Measurements from ENCODE around the gene TSKS. TPM values are rescaled to one million over a fixed set of nuclear protein-coding genes. Genes with fewer than 3 reads are reported as not detected.

The TSKS gene
- total and polyA plus RNA-seq, 2 of the 13 experiments (the other 11 are each of a cell fraction or from before 2014, with no cell fraction given), result 0.03 TPM; not detected in 1

DNA sequence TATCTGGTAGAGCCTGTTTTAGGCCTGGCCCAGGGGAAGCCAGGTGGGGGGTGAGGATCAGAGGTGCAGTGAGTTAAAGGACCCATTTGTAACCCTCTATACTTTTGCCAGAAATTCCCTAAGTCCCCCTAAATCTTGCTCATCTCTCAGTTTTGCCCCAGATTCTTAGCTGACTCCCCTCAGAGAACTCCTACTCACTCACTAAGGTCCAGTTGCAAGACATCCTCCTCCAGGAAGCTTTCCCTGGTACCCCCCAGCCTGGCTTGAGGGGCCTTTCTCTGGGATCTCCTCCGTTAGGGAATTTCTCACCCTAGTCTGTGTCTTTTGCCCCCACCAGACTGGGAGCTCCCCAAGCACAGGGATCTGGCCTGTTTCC is 1.9 kb downstream of the TSKS start:
- BruUV-seq (replicated peaks), result no TSS peak
- Histone ChIP-seq H3K36me3 (replicated peaks in 1 of 2; ENCODE audit: control insufficient read depth in 1 of 2, insufficient read depth in 2 of 2, low read length in 2 of 2) (no peaks in the 10 kb centered on the region), H3K79me2 (ENCODE audit: insufficient read depth, low read length) (no peaks in the 10 kb centered on the region), H3K27ac (ENCODE audit: extremely low read length, insufficient read depth, low read length) (no peak overlapping the region), H4K20me1 (ENCODE audit: insufficient read depth, low read length) (no peaks in the 10 kb centered on the region), H3K4me3 (replicated peaks in 1 of 3; ENCODE audit: insufficient read depth in 1 of 3, low read depth in 2 of 3, low read length in 3 of 3) (no peak overlapping the region), H3K4me1 (ENCODE audit: insufficient read depth, low read length) (peaks cover 33% of the 10 kb centered on the region), H3K9ac (ENCODE audit: insufficient read depth, low read depth, low read length) (no peak overlapping the region), H3K4me2 (ENCODE audit: low read depth, low read length) (peak overlapping the region; percentile 23; the same call in 1 of the 2 replicates), H3K9me3 (ENCODE audit: low read length) (0 out of 2 replicates have a peak, but pooled peaks cover under 1% of the 10 kb centered on the region), H3K27me3 (ENCODE audit: control insufficient read depth in 1 of 2, insufficient read depth in 2 of 2, low read length in 2 of 2) (peaks cover 0 to 7% of the 10 kb centered on the region in 2 experiments; a peak in 1 of 5 replicates), H2AFZ (ENCODE audit: low read length) (no peak overlapping the region)
- DNase-seq (ENCODE audit: low spot score), result no peak
- TF ChIP-seq SP5 (CRISPR knock-in tag; IDR thresholded peaks at IDR 0.05; ENCODE audit: borderline replicate concordance, low read depth) (no peak), SMYD3 (CRISPR knock-in tag; IDR thresholded peaks at IDR 0.05) (no peak), ZNF616 (CRISPR knock-in tag; IDR thresholded peaks at IDR 0.05; ENCODE audit: low read depth) (no peak), GPBP1L1 (CRISPR knock-in tag; IDR thresholded peaks at IDR 0.05) (no peak), HINFP (CRISPR knock-in tag; IDR thresholded peaks at IDR 0.05; ENCODE audit: low read depth) (no peak), HNRNPUL1 (IDR thresholded peaks at IDR 0.05; ENCODE audit: low read depth, low read length) (no peak), ZSCAN5A (CRISPR knock-in tag; IDR thresholded peaks at IDR 0.05; ENCODE audit: borderline replicate concordance) (no peak), ZBTB33 (CRISPR knock-in tag; IDR thresholded peaks at IDR 0.05) (no peak)
- TF ChIP-seq, protein P1, sequence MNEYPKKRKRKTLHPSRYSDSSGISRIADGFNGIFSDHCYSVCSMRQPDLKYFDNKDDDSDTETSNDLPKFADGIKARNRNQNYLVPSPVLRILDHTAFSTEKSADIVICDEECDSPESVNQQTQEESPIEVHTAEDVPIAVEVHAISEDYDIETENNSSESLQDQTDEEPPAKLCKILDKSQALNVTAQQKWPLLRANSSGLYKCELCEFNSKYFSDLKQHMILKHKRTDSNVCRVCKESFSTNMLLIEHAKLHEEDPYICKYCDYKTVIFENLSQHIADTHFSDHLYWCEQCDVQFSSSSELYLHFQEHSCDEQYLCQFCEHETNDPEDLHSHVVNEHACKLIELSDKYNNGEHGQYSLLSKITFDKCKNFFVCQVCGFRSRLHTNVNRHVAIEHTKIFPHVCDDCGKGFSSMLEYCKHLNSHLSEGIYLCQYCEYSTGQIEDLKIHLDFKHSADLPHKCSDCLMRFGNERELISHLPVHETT (CRISPR knock-in tag; conservative IDR thresholded peaks at IDR 0.05), result no peak
- in situ Hi-C loops (cut with HindIII; ENCODE audit: extremely low pct_ligation_motif_present, low pct_unique_long_range_greater_than_20kb) (no loop called here), intact Hi-C loops (cut with micrococcal nuclease; ENCODE audit: unreplicated experiment) (loop anchor here (10.0 kb wide), 1 partner anchor 54 kb away; the partner anchor contains the start of genes FUZ and MED25)
- ChIA-PET POLR2A (no interaction called here), CTCF (ENCODE audit: low intra/inter-chr PET ratio, low total read pairs) (no interaction called here)
- 20% methylated on average over 1 of the region's 1 CpG for WGBS (ENCODE audit: low lambda C conversion rate)
- no peak for ATAC-seq
- no peak for FAIRE-seq
